Skeletal muscle tissue (tissue), 4 donors: Measurements from ENCODE around the gene WDR86. TPM values are rescaled to one million over a fixed set of nuclear protein-coding genes. Genes with fewer than 3 reads are reported as not detected.

Experiments used
- H3K27ac ChIP-seq: one replicate; pipeline ENCODE4 v1.7.0; 2013; ENCODE audit warnings: mild to moderate bottlenecking, low read depth, low read length, inconsistent platforms
- H3K27me3 ChIP-seq, 3 donors: one replicate each; pipeline ENCODE4 v1.7.0; 2013; ENCODE audit warnings: low read length in 3 of 3; ENCODE audit not compliant: control insufficient read depth in 3 of 3, insufficient read depth in 3 of 3
- H3K36me3 ChIP-seq, 3 donors: one replicate each; pipeline ENCODE4 v1.7.0; 2013; ENCODE audit warnings: low read length in 3 of 3; ENCODE audit not compliant: control insufficient read depth in 3 of 3, insufficient read depth in 3 of 3
- H3K4me1 ChIP-seq, 3 donors: one replicate each; pipeline ENCODE4 v1.7.0; 2013; ENCODE audit warnings: low read length in 3 of 3, mild to moderate bottlenecking in 3 of 3; ENCODE audit not compliant: control insufficient read depth in 3 of 3, insufficient read depth in 3 of 3
- H3K4me3 ChIP-seq, 3 donors: one replicate each; pipeline ENCODE4 v1.7.0; 2013; ENCODE audit warnings: low read length in 3 of 3
- H3K9ac ChIP-seq, 3 donors: one replicate each; pipeline ENCODE4 v1.7.0; 2013; ENCODE audit warnings: low read length in 3 of 3, mild to moderate bottlenecking in 3 of 3, moderate library complexity in 2 of 3, low read depth in 1 of 3
- H3K9me3 ChIP-seq, 3 donors: one replicate each; pipeline ENCODE4 v1.7.0; 2013; ENCODE audit warnings: low read length in 3 of 3; ENCODE audit not compliant: control insufficient read depth in 3 of 3
- total RNA-seq: library from RNA; depleted of rRNA; stranded (reverse); fragments of >200 nt; gene quantifications from one replicate; pipeline ENCODE4 v1.2.3, GENCODE V29; 2014
- donor health status: Osteomylitis.

WDR86 gene
- total RNA-seq, 1 donor from 2014 or later: 4.7 TPM

- no peaks in the 10 kb centered on the region for H3K36me3 ChIP-seq
- H3K4me1 ChIP-seq: peaks cover 0 to 14% (median 4%) of the 10 kb centered on the region in 3 donors
- no peak overlapping the region for H3K9ac ChIP-seq
- H3K27me3 ChIP-seq: peaks cover 41 to 50% (median 47%) of the 10 kb centered on the region in 3 donors
- H3K9me3 ChIP-seq: no peaks in the 10 kb centered on the region
- H3K4me3 ChIP-seq: no peak overlapping the region
- H3K27ac ChIP-seq: no peak overlapping the region
Observed at GRCh38 chr7:151408839-151409666, 785 bp downstream of the WDR86 start.

GRCh38 chr7:151408498-151408838, 1.4 kb downstream of the WDR86 start:
- Histone ChIP-seq H3K4me3 (no peak overlapping the region), H3K27ac (no peak overlapping the region), H3K36me3 (no peaks in the 10 kb centered on the region), H3K9me3 (no peaks in the 10 kb centered on the region), H3K27me3 (peaks cover 41 to 50% (median 47%) of the 10 kb centered on the region in 3 donors), H3K4me1 (peaks cover 0 to 14% (median 4%) of the 10 kb centered on the region in 3 donors), H3K9ac (no peak overlapping the region)

- peaks cover 41 to 46% (median 45%) of the 10 kb centered on the region in 3 donors for H3K27me3 ChIP-seq
- no peak overlapping the region for H3K9ac ChIP-seq
- peaks cover 0 to 14% (median 4%) of the 10 kb centered on the region in 3 donors for H3K4me1 ChIP-seq
- H3K9me3 ChIP-seq: no peaks in the 10 kb centered on the region
- no peaks in the 10 kb centered on the region for H3K36me3 ChIP-seq
- H3K4me3 ChIP-seq: no peak overlapping the region
- H3K27ac ChIP-seq: no peak overlapping the region
Observed at GRCh38 chr7:151406886-151407583, 2.8 kb downstream of the WDR86 start.

GRCh38 chr7:151406051-151406875, 3.6 kb downstream of the WDR86 start:
- Histone ChIP-seq H3K36me3 (no peaks in the 10 kb centered on the region), H3K27ac (no peak overlapping the region), H3K4me3 (no peak overlapping the region), H3K4me1 (peaks cover 0 to 14% (median 4%) of the 10 kb centered on the region in 3 donors), H3K9me3 (no peaks in the 10 kb centered on the region), H3K27me3 (peaks cover 34 to 39% (median 38%) of the 10 kb centered on the region in 3 donors), H3K9ac (no peak overlapping the region)

- Histone ChIP-seq H3K4me1 (peaks cover 0 to 11% (median 4%) of the 10 kb centered on the region in 3 donors), H3K27me3 (peaks cover 27 to 34% (median 32%) of the 10 kb centered on the region in 3 donors), H3K4me3 (no peak overlapping the region), H3K9ac (no peak overlapping the region), H3K9me3 (no peaks in the 10 kb centered on the region), H3K27ac (no peak overlapping the region), H3K36me3 (no peaks in the 10 kb centered on the region)
Observed at GRCh38 chr7:151405588-151405987, 4.2 kb downstream of the WDR86 start.

GRCh38 chr7:151405056-151405455, 4.8 kb downstream of the WDR86 start:
- Histone ChIP-seq H3K4me3 (no peak overlapping the region), H3K36me3 (no peaks in the 10 kb centered on the region), H3K27ac (no peak overlapping the region), H3K27me3 (peaks cover 22 to 30% (median 28%) of the 10 kb centered on the region in 3 donors), H3K9me3 (no peaks in the 10 kb centered on the region), H3K4me1 (peaks cover 0 to 5% (median under 1%) of the 10 kb centered on the region in 3 donors), H3K9ac (no peak overlapping the region)

- Histone ChIP-seq H3K27me3 (peaks cover 18 to 30% (median 28%) of the 10 kb centered on the region in 3 donors), H3K9ac (no peak overlapping the region), H3K27ac (no peak overlapping the region), H3K9me3 (no peaks in the 10 kb centered on the region), H3K36me3 (no peaks in the 10 kb centered on the region), H3K4me3 (no peak overlapping the region), H3K4me1 (no peaks in the 10 kb centered on the region)
Observed at GRCh38 chr7:151404216-151405011, 5.4 kb downstream of the WDR86 start.

- H3K36me3 ChIP-seq: no peaks in the 10 kb centered on the region
- peaks cover 12 to 28% (median 22%) of the 10 kb centered on the region in 3 donors for H3K27me3 ChIP-seq
- H3K4me1 ChIP-seq: no peaks in the 10 kb centered on the region
- no peak overlapping the region for H3K27ac ChIP-seq
- H3K9me3 ChIP-seq: no peaks in the 10 kb centered on the region
- no peak overlapping the region for H3K9ac ChIP-seq
- no peak overlapping the region for H3K4me3 ChIP-seq
Observed at GRCh38 chr7:151403764-151404163, 6.1 kb downstream of the WDR86 start.
